Psoas muscle (tissue), 8 donors: Measurements from ENCODE around the gene CCDC191. TPM values are rescaled to one million over a fixed set of nuclear protein-coding genes. Genes with fewer than 3 reads are reported as not detected.
A peak's percentile ranks its signal among the peaks of the same experiment; 100 is the strongest.

Experiments used
- ATAC-seq, 4 donors: fragments of 200-7000 bp; cut with Tn5 transposase; one replicate each; pipeline ENCODE4 v1.9.1; 2020; ENCODE audit warnings: moderate library complexity in 3 of 4, mild to moderate bottlenecking in 2 of 4
- DNase-seq, 2 donors: peaks; one replicate each; pipeline ENCODE4 v3.0.0-alpha.2; 2020
- H3K27ac ChIP-seq: fragments of 200-600 bp; one replicate; pipeline ENCODE4 v1.8.0; 2022
- H3K27me3 ChIP-seq, 3 donors: fragments of 200-600 bp in 1 of 3; one replicate each; pipeline versions ENCODE4 v1.6.1 to v1.8.0; 2013 to 2022; ENCODE audit warnings: low read length in 2 of 3, mild to moderate bottlenecking in 2 of 3, moderate library complexity in 1 of 3; ENCODE audit not compliant: insufficient read depth in 3 of 3
- H3K36me3 ChIP-seq, 2 donors: fragments of 200-600 bp in 1 of 2; one replicate each; pipeline versions ENCODE4 v1.6.1 to v1.8.0; 2013 to 2022; ENCODE audit warnings: low read depth in 1 of 2, mild to moderate bottlenecking in 1 of 2, moderate library complexity in 1 of 2; ENCODE audit not compliant: insufficient read depth in 1 of 2
- H3K4me1 ChIP-seq: fragments of 200-600 bp; one replicate; pipeline ENCODE4 v1.8.0; 2022
- H3K4me3 ChIP-seq: fragments of 200-600 bp; one replicate; pipeline ENCODE4 v1.8.0; 2022; ENCODE audit warnings: mild to moderate bottlenecking
- H3K9me3 ChIP-seq: fragments of 200-600 bp; one replicate; pipeline ENCODE4 v1.8.0; 2022
- WGBS, 3 donors: extraction: QIAGEN DNeasy Blood & Tissue Kit; methylation state at CpG; one replicate each; pipeline versions ENCODE4 v1.1.6 to v1.1.7; 2013; 5-methylcytosine and 5-hydroxymethylcytosine counted together
- intact Hi-C, 2 donors: fragments of 100-400 bp; cut with DNase I; formaldehyde crosslinking; loops; one replicate each; pipeline versions ENCODE4 v1.11.0 to v1.14.2; 2022
- polyA plus RNA-seq, 3 donors: library from polyadenylated mRNA; stranded (reverse); fragments of 200-250 nt; gene quantifications; one replicate each; pipeline ENCODE4 v1.2.3, GENCODE V29; 2013
- total RNA-seq, 4 donors: library from RNA; stranded (reverse); fragmentation: NEBNext Ultra II Directional in 2 of 4; extraction: Animal tissue kit (Norgen Biotek cat#: 25700) in 2 of 4; gene quantifications; one replicate each; pipeline versions ENCODE4 v1.2.1 to v1.2.4, GENCODE V29; 2021 to 2023
- TF ChIP-seq, protein P1 (sequence below): fragments of 200-600 bp; IDR thresholded peaks from one replicate; pipeline ENCODE4 v1.8.0; 2022; ENCODE audit warnings: antibody characterized with exemption
- donor health status: healthy with polysubstance abuse.
- donor health status: DM: no; HTN: no; CAD: no; lungs with moderate emphysema.
- donor health status: Bipolar disorder and iron deficiency.
- donor health status: healthy.
- donor health status: DM: yes; HTN: yes; CAD: no.
- donor health status: DM: no; HTN: no; CAD: no.
- donor health status: DM: no; HTN: no; CAD: no.
- donor health status: DM: yes; HTN: yes; CAD: no.

Gene CCDC191
- total and polyA plus RNA-seq, 7 donors: 0.34 to 1.2 (median 0.65) TPM

DNA sequence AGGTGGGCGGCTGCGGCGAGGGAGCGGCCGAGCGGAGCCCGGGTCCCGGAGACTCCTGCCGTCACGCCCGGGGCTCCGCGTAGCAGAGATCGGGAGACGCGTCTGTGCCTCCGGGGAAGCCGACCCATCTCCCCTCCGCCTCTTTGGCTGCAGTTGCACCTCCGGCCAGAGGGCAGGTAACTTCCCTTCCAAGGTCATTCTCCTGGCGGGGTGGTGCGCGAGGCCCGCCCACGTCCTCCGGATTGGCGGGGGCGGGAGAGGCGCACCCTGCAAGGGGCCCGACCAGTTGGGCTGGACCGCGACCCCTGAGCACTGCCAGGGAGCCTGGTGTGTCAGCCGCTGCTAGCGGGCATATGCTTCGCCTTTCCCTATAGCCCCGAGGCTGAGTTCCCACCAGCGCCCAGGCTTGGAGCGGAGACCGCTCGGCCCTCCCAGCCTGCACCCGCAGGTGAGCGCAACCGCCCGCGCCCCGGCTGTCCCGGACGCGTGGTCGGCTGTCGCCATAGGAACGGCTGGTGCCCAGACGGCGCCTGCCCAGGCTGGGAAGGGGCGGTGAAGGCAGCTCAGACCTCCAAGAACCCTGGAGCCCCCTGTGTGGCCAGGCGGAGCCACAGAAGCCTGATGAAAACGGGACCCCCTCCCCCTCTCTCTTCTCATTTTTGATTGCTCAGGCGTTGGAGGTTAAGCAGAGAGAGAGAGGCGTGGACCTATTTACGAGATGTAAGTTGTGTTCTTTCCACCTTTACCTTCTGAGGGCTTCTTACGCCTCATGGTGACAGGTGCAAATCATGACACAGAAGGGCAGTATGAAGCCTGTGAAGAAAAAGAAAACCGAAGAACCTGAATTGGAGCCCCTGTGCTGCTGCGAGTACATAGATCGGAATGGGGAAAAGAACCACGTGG is 108.1 kb downstream of the CCDC191 start:
- Histone ChIP-seq H3K27ac (peak overlapping the region; percentile 38), H3K36me3 (no peaks in the 10 kb centered on the region), H3K4me3 (peak overlapping the region; percentile 93), H3K9me3 (no peaks in the 10 kb centered on the region), H3K4me1 (peaks cover 5% of the 10 kb centered on the region), H3K27me3 (peaks cover 0 to 5% (median 0%) of the 10 kb centered on the region in 3 donors)
- DNase-seq (peak in 1 of 2 donors; percentile 16), ATAC-seq (peak; percentile 24 to 62 (median 39))
- TF ChIP-seq, protein P1, sequence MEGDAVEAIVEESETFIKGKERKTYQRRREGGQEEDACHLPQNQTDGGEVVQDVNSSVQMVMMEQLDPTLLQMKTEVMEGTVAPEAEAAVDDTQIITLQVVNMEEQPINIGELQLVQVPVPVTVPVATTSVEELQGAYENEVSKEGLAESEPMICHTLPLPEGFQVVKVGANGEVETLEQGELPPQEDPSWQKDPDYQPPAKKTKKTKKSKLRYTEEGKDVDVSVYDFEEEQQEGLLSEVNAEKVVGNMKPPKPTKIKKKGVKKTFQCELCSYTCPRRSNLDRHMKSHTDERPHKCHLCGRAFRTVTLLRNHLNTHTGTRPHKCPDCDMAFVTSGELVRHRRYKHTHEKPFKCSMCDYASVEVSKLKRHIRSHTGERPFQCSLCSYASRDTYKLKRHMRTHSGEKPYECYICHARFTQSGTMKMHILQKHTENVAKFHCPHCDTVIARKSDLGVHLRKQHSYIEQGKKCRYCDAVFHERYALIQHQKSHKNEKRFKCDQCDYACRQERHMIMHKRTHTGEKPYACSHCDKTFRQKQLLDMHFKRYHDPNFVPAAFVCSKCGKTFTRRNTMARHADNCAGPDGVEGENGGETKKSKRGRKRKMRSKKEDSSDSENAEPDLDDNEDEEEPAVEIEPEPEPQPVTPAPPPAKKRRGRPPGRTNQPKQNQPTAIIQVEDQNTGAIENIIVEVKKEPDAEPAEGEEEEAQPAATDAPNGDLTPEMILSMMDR: no peak
- WGBS, 3 donors: 2% methylated on average over 40 to 65 of the region's 65 CpGs
- intact Hi-C loops: no loop called here

DNA sequence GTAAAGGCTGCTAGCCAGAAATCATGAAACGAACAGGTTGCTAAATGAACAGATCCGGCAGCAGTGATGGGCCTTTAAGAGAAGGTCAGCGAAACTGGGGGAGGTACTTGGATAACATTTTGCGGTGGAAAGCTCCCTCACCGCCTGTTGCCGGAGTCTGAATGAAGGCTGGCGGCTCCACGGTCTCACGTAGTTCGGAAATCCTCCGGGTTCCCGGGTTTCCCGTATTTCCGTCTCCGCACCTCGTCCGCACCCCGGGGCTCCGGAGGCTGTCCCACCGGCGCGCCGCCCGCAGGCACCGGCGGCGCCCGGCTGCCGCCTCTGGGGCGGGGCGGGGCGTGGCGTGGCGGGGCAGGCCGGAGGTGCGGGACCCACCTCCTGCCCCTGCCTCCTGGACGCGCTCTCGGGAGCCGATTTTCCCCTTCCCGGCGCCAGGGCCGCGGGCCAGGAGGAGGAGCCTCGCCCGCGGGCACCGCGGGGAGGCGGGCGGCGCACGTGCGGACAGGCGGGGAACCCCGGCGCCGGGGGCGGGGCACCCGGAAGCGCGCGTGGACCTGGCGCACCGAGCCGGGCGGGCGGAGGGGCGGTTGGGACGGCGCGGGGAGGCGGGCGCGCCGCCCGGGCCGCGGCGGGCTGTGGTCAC is 108.8 kb downstream of the CCDC191 start, which contains the start of gene ZDHHC23:
TSS of gene ZDHHC23 (plus strand) at position 642 of the 643 bp plus-strand sequence. CDS start 790 bp downstream, outside the sequence.
- H3K27me3 ChIP-seq: peaks cover 0 to 5% (median 0%) of the 10 kb centered on the region in 3 donors
- peak; percentile 76 to 88 for DNase-seq
- peak within 1 kb of the TSS; percentile 38 for H3K27ac ChIP-seq
- peak; percentile 87 to 97 (median 94) for ATAC-seq
- TF ChIP-seq, protein P1: peak; percentile 6
- WGBS, 3 donors: 0 to 1% (median 0%) methylated on average over 36 to 80 of the region's 80 CpGs
- peaks cover 5% of the 10 kb centered on the region for H3K4me1 ChIP-seq
- no peaks in the 10 kb centered on the region for H3K9me3 ChIP-seq
- H3K36me3 ChIP-seq: no peaks in the 10 kb centered on the region
- intact Hi-C loops: no loop called here
- H3K4me3 ChIP-seq: peak within 1 kb of the TSS; percentile 93

DNA sequence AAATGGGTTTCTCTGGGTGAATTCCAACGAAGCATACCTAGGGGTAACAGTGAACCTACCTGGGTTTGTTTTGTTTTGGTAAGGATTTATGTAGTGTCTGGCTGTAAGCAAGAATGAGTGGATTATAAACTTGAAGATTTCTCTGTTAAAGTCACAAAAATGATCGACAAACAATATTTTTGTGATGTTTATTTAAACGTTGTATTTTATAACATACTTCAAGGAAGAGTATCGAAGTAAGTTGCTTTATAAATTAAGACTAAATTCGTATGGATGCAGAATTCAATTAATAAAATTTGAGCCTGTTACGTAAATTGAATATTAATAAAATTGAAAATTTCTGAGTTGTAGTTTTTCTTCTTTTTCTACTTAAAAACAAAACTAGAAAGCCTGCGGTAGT is 109.5 kb downstream of the CCDC191 start:
- H3K9me3 ChIP-seq: no peaks in the 10 kb centered on the region
- peaks cover 0 to 5% (median 0%) of the 10 kb centered on the region in 3 donors for H3K27me3 ChIP-seq
- TF ChIP-seq, protein P1: no peak
- intact Hi-C loops: no loop called here
- no peaks in the 10 kb centered on the region for H3K36me3 ChIP-seq
- ATAC-seq: no peak
- peak overlapping the region; percentile 38 for H3K27ac ChIP-seq
- DNase-seq: no peak
- H3K4me3 ChIP-seq: peak overlapping the region; percentile 93
- WGBS, 3 donors: 85 to 88% (median 85%) methylated on average over 7 of the region's 7 CpGs
- peaks cover 5% of the 10 kb centered on the region for H3K4me1 ChIP-seq

DNA sequence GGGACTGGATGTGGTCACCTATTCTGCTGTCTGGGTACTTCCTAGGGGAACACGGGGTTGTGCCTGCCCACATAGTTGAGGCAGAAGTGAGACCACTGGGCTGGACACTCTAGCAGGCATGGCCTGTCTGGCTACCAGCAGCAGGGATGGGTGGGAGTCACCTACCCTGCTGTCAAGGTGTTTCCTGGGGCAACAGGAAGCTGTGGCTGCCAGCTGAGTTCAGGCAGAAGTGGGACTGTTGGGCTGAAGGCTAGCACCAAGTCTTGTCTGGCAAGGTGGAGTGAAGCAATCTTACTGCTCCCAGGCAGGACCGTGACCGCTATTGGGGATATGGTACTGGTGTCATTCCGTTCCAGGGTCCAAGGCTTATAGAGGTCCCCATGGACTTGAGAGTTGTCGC is 128.8 kb downstream of the CCDC191 start:
- intact Hi-C loops: no loop called here
- TF ChIP-seq, protein P1: no peak
- Histone ChIP-seq H3K27me3 (no peaks in the 10 kb centered on the region), H3K4me3 (no peak overlapping the region), H3K36me3 (no peaks in the 10 kb centered on the region), H3K9me3 (peaks cover 9% of the 10 kb centered on the region), H3K27ac (no peak overlapping the region), H3K4me1 (no peaks in the 10 kb centered on the region)
- DNase-seq: no peak
- ATAC-seq: no peak
- WGBS, 3 donors: 78 to 96% (median 83%) methylated on average over 5 of the region's 5 CpGs
